IPS-18a (cell line): ENCODE data around the gene LTB.

Experiments used
- H3K27ac ChIP-seq: one replicate; pipeline ENCODE4 v1.5.1; 2013; ENCODE audit warnings: low read length
- H3K27me3 ChIP-seq: one replicate; pipeline ENCODE4 v1.6.1; 2013; ENCODE audit warnings: mild to moderate bottlenecking, low read length; ENCODE audit not compliant: control insufficient read depth, insufficient read depth
- H3K36me3 ChIP-seq: one replicate; pipeline ENCODE4 v1.6.1; 2013; ENCODE audit warnings: low read depth, low read length; ENCODE audit not compliant: control insufficient read depth
- H3K4me1 ChIP-seq: one replicate; pipeline ENCODE4 v1.6.1; 2013; ENCODE audit warnings: low read depth, low read length; ENCODE audit not compliant: control insufficient read depth
- H3K4me3 ChIP-seq: one replicate; pipeline ENCODE4 v1.5.1; 2013; ENCODE audit warnings: low read length
- H3K9ac ChIP-seq: one replicate; pipeline ENCODE4 v1.6.1; 2013; ENCODE audit warnings: mild to moderate bottlenecking, low read length, moderate library complexity
- H3K9me3 ChIP-seq: one replicate; pipeline ENCODE4 v1.6.1; 2013; ENCODE audit warnings: low read depth, low read length; ENCODE audit not compliant: control insufficient read depth

The LTB gene

GRCh38 chr6:31620586-31621319, 38.5 kb upstream of the LTB start, which contains the start of gene PRRC2A:
Gene PRRC2A, plus strand, starts transcription at chr6:31620715. Its CDS starts 2,075 bp downstream, at chr6:31622790.
- H3K27ac ChIP-seq: peak within 1 kb of the TSS; percentile 95
- H3K36me3 ChIP-seq: peaks cover 41% of the 10 kb centered on the region
- no peaks in the 10 kb centered on the region for H3K27me3 ChIP-seq
- H3K9ac ChIP-seq: peak within 1 kb of the TSS; percentile 99
- H3K4me3 ChIP-seq: peak within 1 kb of the TSS; percentile 99
- peaks cover 10% of the 10 kb centered on the region for H3K4me1 ChIP-seq
- no peaks in the 10 kb centered on the region for H3K9me3 ChIP-seq

- Histone ChIP-seq H3K4me3 (peak overlapping the region; percentile 80), H3K27me3 (no peaks in the 10 kb centered on the region), H3K9me3 (no peaks in the 10 kb centered on the region), H3K27ac (peak overlapping the region; percentile 95), H3K4me1 (peaks cover 16% of the 10 kb centered on the region), H3K36me3 (peaks cover 33% of the 10 kb centered on the region), H3K9ac (peak overlapping the region; percentile 91)
Measured at GRCh38 chr6:31619805-31620585, 37.8 kb upstream of the LTB start.

- Histone ChIP-seq H3K9me3 (no peaks in the 10 kb centered on the region), H3K27me3 (no peaks in the 10 kb centered on the region), H3K9ac (no peak overlapping the region), H3K27ac (no peak overlapping the region), H3K4me1 (peaks cover 15% of the 10 kb centered on the region), H3K36me3 (peaks cover 4% of the 10 kb centered on the region), H3K4me3 (no peak overlapping the region)
Measured at GRCh38 chr6:31617010-31617409, 34.8 kb upstream of the LTB start.

GRCh38 chr6:31615748-31616147, 33.5 kb upstream of the LTB start:
- H3K9ac ChIP-seq: no peak overlapping the region
- no peaks in the 10 kb centered on the region for H3K9me3 ChIP-seq
- no peak overlapping the region for H3K27ac ChIP-seq
- no peaks in the 10 kb centered on the region for H3K27me3 ChIP-seq
- H3K36me3 ChIP-seq: no peaks in the 10 kb centered on the region
- peaks cover 11% of the 10 kb centered on the region for H3K4me1 ChIP-seq
- H3K4me3 ChIP-seq: no peak overlapping the region

- no peak within 1 kb of the TSS for H3K27ac ChIP-seq
- H3K4me1 ChIP-seq: peaks cover 11% of the 10 kb centered on the region
- H3K36me3 ChIP-seq: no peaks in the 10 kb centered on the region
- H3K9ac ChIP-seq: no peak within 1 kb of the TSS
- no peak within 1 kb of the TSS for H3K4me3 ChIP-seq
- H3K9me3 ChIP-seq: no peaks in the 10 kb centered on the region
- H3K27me3 ChIP-seq: no peaks in the 10 kb centered on the region
Measured at GRCh38 chr6:31614684-31615578, 32.7 kb upstream of the LTB start, which contains the start of gene AIF1. Gene AIF1, plus strand, starts transcription at chr6:31615234. Its CDS starts 96 bp downstream, at chr6:31615330.

- no peaks in the 10 kb centered on the region for H3K9me3 ChIP-seq
- H3K4me3 ChIP-seq: no peak overlapping the region
- H3K27ac ChIP-seq: no peak overlapping the region
- H3K36me3 ChIP-seq: no peaks in the 10 kb centered on the region
- peaks cover 11% of the 10 kb centered on the region for H3K4me1 ChIP-seq
- no peak overlapping the region for H3K9ac ChIP-seq
- H3K27me3 ChIP-seq: no peaks in the 10 kb centered on the region
Measured at GRCh38 chr6:31614075-31614619, 31.9 kb upstream of the LTB start.

GRCh38 chr6:31610968-31611367, 28.7 kb upstream of the LTB start:
- Histone ChIP-seq H3K4me1 (peaks cover 8% of the 10 kb centered on the region), H3K27ac (no peak overlapping the region), H3K9ac (no peak overlapping the region), H3K27me3 (no peaks in the 10 kb centered on the region), H3K9me3 (no peaks in the 10 kb centered on the region), H3K36me3 (no peaks in the 10 kb centered on the region), H3K4me3 (no peak overlapping the region)

- Histone ChIP-seq H3K4me1 (no peaks in the 10 kb centered on the region), H3K4me3 (no peak overlapping the region), H3K27ac (no peak overlapping the region), H3K9me3 (no peaks in the 10 kb centered on the region), H3K27me3 (no peaks in the 10 kb centered on the region), H3K36me3 (no peaks in the 10 kb centered on the region), H3K9ac (no peak overlapping the region)
Measured at GRCh38 chr6:31609519-31610406, 27.5 kb upstream of the LTB start.

- no peaks in the 10 kb centered on the region for H3K27me3 ChIP-seq
- H3K9ac ChIP-seq: no peak overlapping the region
- H3K36me3 ChIP-seq: no peaks in the 10 kb centered on the region
- no peak overlapping the region for H3K27ac ChIP-seq
- H3K9me3 ChIP-seq: no peaks in the 10 kb centered on the region
- no peak overlapping the region for H3K4me3 ChIP-seq
- no peaks in the 10 kb centered on the region for H3K4me1 ChIP-seq
Measured at GRCh38 chr6:31607317-31607716, 25.1 kb upstream of the LTB start.

- Histone ChIP-seq H3K4me3 (no peak overlapping the region), H3K9ac (no peak overlapping the region), H3K9me3 (no peaks in the 10 kb centered on the region), H3K27me3 (no peaks in the 10 kb centered on the region), H3K27ac (no peak overlapping the region), H3K36me3 (no peaks in the 10 kb centered on the region), H3K4me1 (no peaks in the 10 kb centered on the region)
Measured at GRCh38 chr6:31597006-31597405, 14.8 kb upstream of the LTB start.
